Fibroblast of peridontal ligament (primary cell): Measurements from ENCODE around the gene ACADL.
A peak's percentile ranks its signal among the peaks of the same experiment; 100 is the strongest.

Experiments used
- DNase-seq: peaks from one replicate; pipeline ENCODE4 v3.0.0-alpha.2; 2010; ENCODE audit errors: extremely low read depth

ACADL gene

DNA sequence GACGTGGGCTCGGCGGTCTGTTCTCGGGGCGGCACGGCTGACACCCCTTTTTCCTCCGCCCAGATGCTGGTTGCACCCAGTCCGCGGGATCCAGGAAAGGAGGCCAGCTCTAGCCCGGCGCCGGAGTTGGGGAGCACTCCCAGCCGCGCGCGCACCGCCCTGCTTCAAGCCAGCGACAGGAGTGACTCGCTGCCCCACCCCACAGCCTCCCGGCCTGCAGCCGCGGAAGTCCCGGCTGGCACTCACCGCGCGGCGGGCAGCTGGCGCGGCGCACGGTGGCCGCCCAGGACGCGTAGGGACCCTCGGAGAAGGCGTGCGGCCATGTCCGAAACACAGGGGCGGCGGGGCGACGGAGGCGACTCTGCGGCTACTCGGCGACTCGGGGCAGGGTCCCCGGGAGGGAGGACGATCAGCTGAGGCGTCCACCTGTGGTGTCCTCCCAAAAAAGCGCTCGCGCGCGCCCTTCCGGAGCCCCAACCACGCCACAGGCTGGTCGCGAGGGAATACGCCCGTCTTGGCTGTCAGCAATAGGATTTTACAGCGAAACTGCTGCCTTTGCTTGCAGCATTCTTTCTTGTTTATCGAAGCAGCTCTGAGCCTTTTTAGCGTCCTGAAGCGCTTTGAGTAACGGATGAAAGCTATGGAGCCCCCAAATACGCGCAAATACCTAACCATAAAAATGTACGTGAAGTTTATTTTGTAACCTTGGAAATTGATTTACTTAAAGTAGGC, at the start of gene ACADL:
TSS of gene ACADL (minus strand) at position 507 of the 732 bp plus-strand sequence. CDS start at position 323, 184 bp downstream.
- DNase-seq = peak; percentile 28

DNA sequence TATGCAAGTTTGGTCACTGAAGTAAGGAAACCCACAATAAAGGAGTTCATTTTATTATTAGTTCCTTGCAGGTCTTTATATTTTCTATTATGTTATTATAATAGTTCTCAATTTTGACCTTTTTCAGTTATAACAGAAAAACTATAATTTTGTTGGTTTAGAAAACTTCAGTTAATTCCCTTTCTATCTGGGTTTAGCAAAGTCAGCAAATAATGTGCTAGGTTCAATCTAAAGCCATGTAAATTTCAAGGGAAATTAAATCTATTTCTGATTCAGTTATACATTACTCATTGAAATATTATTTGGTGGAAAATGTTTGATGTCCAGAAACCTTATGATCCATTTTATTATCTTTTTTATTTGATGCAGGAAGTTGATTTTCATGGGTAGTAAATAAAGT, 46.1 kb upstream of the ACADL start:
- DNase-seq = no peak

DNA sequence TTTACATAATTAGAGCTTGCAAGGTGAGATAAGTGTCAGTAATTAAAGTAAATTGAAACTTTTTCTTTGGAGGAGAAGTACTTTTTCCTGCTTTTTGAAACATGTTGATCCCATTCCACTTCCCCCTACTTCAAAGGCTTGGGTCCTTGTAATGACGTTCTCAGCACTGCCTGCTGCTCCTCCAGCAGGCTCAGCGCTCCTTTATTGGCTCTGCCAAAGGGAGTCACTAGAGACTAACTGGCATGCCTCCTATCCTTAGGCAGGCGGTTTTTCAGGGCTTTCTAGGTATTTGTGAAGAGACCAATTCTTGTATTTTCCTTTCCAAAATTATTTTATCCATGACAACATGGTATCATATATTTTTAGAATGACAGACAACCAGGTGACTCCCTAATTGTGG, 43.9 kb upstream of the ACADL start:
- no peak for DNase-seq

DNA sequence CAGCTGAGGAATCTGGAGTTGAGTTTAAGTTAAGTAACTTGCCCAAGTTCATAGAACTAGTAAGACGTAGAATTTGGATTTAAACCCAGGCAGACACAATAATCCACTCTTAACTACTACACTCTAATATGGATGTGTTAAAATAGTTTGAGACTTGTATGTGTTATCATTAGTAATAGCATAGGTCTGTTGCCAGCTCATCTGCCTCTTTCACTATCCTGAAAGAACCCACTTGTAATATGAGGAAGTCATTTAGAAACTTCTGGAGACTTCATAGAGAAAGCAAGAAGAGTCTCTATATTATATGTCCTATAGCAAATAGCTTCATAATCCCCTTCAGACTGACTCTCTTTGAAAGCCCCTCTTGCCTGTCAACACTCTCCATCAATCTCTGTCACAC, 43.0 kb upstream of the ACADL start:
- no peak for DNase-seq

DNA sequence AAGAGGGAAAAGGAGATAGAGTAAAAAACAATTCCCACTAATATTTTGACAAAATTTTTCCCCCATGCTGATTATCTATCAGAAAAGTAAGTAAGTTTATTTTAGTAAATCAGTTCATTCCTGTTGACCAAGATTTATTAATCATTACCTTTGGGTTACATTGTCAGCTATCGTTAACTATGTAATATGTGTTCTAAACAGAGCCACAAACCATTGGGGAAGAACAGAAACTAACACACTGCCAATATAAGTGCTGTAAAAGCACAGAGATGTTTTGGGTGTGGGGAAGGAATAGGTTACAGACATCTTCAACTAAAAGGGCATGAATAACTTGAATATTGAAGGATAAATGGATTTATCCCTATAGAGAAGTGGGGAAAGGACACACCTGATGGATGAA, 42.5 kb upstream of the ACADL start:
- DNase-seq = no peak

DNA sequence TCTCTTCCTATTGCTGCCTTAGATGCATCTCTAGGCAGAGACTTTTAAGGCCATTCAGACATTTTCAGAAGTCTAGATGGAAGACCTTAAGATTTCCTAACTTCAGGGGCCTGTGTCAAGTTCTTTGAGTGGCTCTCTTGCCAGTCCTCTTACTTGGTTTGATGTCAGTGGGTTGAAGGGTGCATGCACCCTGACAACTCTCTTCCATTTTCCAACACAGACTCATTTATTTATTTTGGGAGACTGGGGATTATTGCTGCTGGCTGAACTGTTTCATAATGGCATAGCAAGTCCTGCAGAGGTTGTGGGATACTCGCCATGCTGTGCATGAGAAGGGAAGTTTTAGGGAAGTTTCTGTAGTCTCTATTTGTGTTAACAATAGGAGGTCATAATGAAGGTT, 39.0 kb upstream of the ACADL start:
- no peak for DNase-seq

DNA sequence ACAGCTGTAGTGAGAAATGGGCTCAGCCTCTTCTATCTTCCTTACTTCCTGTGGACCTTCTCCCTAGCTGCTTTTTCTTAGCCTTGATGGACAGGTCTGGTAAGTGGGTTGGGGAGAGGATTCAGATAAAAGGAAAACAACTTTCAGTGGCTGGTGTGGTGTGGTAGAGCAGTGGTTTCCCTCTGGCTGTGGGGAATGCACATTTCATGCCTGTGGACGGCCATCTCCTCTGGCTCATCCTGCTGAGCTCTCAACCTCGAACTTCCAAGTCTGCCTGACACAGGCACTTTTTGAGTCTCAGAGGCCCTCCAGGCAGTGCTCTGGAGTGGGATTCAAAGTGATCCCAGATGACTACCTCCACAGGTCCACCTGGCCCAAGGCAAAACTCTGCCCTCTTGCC, 38.6 kb upstream of the ACADL start:
- DNase-seq = no peak

DNA sequence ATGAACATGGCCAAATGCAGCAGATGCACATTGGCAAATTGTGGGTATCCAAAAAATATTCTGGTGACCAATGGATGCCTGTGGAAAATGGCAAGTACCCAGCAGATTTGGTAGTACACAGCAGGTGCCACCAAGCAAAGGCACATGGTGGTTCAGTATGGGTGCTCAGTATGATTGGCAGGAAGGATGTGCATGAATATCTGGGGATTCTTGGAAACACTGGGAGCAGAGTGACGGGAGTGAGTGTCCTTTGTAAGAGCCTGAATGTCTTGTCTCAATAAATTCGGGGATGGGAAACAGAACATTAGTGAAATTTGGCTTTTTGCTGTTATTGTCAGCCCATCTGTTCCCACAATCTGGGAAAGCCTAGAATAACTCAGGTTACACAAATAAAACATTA, 36.8 kb upstream of the ACADL start:
- no peak for DNase-seq

DNA sequence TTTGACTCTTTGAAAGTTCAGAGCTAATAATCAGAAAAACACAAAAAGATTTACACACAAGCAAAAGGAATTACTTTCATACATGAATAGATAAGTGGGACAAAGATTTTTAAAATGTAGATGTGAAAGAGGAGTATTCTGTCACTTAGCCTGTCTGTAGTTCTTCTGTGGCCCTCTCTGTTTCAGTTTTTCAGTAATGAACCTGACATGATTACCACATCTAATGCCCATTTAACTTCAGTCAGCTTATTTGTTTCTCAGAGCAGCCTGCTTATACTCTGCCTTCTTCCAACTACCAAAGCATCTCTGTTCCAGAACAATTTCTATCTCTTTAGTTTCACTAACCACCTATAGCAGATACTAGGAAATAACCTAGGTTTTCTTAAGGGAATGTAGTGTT, 34.4 kb upstream of the ACADL start:
- DNase-seq = no peak

DNA sequence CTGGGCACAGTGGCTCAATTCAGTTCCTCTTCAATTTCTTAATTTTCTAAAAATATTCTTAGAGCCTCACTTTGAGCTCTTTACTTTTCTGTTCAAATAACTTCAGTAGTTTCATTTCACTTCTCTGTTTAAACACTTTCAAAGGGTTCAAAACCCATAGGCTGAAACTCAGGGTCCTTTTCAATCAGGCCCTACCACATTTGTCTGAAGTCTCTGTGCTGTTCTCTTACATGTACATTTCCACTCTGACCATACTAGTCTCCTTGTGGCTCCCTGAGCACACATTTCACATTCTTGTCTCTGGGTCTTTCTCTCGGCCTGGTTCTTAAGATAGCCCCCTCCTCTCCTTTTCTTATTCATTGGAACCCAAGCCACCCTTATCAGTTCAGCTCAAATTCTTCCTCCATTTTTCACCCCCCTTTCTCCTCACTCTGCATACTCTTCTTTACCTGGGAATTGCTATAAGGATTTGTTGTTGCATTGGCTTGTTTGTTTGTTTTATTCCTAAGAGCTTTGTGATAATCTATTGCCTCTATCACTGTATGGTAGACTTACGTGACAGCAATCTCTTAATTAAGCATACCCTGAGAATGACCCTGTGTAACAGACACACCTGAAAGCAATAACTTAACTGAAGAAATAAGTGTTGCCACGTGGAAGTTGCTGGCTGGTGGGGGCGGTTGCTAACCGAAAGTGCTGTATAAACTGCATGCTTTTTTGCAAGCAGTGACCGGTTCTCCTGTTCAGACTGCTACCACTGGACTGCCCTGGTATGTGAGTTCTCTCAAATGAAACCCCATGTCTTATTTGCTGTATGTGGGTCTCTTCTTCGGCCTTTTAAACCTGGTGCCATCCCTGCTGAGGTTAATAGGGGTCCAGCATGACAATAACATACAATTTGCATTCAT, 27.7 kb upstream of the ACADL start:
- DNase-seq = no peak

DNA sequence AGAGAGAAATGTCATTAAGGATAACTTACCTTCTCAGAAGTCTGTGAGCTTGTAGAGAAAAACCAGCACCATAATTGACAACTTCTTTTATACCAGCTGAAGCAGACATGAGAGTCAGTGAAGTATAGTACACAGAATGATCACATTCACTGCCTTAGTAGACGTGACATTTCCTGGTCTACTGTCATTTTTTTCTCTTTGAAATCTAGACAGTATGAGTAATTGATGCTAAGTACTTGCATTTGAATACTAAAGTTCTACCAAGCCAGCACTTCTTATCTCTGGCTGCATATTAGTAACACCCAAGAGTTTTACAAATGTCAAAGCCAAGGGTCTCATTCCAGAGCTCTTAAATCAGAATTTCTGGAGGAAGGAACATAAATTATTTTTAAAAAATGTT, 25.4 kb upstream of the ACADL start:
- DNase-seq = no peak

DNA sequence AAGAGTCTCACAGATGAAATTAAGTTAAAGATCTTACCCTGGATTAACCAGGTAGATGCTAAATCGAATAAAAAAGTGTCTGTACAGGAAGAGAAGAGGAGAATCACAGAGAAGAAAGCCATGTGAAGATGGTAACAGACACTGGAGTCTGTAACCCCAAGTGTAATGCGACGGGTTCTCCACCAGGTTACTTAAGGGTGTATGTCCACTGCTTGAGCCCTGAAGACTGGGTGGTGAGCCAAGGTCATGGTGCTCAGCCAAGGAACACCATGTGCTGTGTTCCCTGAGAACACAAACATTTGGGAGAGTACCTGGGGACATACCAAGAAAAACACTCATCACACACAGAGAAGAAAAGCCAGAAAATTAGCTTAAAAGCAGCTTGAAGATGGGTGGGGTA, 8.2 kb upstream of the ACADL start:
- no peak for DNase-seq

DNA sequence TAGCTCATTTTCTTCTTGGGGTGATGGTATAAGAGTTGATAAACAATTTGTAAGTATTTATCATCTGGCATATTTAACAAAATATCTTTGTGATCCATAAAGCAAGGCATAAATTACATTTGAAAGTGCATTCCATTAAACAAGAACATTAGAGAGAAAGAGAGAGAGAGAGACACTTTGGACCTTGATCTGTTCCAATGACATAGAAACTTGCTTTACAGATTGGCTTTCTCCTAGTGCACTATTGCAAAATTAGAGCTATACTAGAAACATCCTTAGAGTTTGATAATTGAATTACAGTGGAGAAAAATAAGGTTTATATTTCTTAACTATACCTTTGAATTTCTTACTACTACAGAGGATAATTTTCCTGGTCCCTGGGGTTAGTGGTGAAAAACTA, 5.7 kb upstream of the ACADL start:
- DNase-seq = no peak

DNA sequence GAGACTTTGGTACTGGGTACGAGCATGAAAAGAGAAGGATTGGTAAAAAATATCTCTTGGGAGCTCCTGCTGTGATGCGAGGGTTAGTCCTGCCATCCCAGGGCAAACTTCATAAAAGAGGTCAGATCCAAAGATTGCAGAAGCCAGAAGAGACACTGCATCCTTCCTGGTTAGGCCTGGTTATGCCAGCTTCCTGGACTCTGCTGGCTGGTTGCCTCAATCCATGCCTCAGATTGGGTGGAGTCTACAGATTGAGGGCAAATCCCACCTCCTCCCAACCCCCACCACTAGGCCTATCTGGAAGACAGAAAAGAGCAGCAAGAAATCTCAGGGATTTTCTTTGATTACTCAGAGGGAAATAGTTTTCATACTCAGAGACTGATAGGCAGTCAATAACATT, 5.3 kb upstream of the ACADL start:
- DNase-seq = no peak

DNA sequence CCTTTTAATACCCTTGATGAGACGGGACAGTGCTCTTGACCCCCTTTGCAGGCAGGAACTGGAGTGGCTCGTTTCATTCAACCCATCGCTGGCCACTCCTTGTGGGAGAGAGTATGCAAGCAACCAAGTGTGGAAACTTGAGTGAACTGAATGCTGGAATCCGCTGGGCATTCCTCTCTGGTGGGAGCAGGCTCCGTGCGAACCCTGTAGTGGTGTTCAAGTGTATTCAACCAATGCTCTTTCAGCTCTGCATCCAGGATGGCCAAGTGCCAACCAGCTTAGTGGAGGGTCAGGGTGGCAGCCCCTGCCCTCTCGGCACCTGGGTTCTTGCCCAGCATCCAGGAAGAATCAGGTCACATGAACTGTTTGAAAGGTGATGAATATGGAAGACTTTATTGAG, 3.3 kb upstream of the ACADL start:
- no peak for DNase-seq

DNA sequence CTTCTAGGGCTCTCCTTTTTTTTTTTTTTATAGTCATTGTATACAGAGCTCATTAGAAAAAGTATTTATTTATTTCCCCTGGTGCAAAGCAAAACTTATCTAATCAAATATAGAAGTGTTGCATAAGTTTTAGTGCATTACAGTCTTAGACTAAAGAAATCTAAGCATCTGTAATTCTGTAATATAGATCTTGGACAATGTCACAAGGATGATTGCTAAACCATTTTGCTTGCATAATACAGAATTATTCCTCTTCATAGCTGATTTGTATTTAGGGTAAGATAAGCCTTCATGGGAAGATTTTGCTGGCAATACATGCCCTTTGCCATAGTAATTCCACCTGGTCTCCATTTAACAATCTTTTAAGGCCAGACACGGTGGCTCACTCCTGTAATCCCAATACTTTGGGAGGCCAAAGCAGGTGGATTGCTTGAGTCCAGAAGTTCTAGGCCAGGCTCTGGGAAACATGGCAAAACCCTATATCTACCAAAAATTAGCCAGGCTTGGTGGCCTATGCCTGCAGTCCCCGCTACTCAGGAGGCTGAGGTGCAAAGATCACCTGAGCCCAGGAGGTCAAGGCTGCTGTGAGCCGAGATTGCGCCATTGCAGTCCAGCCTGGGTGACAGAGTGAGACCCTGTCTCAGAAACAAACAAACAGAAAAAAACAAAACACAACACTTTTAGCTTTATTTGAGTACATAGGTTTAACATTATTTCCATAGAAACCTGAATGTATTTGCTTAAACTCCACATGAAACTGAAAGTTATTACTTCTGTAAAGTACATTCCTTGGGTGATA, 2.2 kb upstream of the ACADL start:
- DNase-seq = no peak

DNA sequence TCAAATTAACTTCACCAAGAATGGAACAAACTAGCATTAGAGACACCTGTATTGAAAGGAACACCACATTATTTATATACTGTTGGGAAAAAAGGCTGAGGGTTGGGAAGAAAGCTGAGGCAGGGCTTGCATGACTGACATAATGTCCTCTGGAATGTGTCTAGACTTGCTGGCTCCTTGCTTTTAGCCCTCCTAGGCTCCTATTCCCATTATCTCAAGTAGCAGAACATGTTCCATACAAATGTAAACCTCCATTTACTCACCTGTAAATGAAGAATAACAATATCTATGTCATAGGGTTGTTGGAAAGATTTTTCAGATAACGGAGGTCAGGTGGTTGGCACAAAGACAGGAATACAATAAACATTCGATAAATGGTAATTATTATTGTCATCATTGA, 976 bp upstream of the ACADL start:
- DNase-seq = no peak

DNA sequence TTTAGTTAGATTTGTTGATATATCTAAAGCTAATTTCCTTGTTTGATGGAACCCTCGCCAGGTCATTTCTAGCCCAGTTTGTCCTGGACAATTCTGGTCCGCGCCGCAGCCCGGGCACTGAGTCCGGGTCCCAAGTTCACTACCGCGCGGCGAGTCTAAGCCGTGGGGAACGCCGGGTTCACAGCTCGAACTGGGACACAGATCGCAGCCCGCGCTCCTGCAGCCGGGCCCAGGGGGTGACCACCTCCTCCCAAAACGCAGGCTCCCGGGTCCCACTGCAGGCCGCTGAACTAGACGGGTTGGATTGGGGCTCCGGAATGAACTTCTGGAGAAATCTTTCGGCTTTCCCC, 681 bp downstream of the ACADL start:
- DNase-seq = no peak

DNA sequence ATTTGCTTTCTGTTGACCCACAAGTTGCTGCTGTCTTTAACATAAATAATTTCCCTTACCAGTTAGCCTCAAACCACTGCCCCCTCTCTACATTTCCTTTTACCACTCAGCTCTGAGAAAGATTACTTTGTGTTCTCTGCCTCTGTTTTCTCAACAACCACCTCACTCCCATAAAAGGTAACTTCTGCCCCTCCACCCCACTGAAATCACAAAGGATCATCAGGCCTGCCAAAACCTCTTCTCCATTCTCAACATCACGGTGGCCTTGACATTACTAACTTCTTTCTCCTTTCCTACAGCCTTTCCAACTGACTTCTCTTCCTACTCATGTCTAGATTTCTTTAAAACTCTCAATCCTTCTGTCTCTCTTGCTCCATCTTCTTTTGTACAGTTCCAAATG, 10.1 kb downstream of the ACADL start:
- DNase-seq = no peak

DNA sequence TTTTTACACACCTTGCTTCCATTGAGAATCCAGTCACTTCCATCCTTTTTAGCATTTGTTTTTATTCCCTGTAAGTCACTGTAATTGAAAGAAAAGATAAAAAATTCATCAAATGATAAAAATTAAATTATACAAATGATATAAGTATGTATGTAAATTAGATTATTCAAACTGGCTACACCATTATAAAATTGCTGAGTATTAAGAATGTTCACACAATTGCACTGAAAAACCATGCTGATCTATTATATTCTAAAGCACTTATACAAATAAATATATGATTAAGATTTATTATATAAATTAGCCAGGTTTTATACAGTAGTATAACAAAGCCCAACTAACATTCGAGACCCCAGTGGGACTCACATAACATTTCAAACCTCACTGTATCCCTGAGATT, 15.1 kb downstream of the ACADL start:
- DNase-seq = no peak

DNA sequence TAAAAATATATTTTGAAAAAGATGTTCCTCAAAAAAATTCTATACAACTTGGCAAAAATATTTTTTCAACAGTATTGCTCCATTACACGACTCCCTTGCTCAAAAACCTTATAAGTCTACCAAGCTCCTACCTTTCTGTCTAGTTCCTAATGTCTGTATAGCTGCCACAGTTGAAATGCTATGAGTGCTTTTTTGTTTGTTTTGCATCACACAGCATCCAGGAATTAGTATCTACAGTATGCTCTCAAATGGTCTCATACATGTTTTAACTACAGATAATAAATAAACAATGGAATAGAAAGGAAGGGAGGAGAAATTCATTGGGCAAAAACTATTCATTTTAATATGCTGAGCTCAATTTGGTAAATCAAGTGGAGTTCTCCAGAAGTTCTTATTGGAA, 17.3 kb downstream of the ACADL start:
- DNase-seq = no peak

DNA sequence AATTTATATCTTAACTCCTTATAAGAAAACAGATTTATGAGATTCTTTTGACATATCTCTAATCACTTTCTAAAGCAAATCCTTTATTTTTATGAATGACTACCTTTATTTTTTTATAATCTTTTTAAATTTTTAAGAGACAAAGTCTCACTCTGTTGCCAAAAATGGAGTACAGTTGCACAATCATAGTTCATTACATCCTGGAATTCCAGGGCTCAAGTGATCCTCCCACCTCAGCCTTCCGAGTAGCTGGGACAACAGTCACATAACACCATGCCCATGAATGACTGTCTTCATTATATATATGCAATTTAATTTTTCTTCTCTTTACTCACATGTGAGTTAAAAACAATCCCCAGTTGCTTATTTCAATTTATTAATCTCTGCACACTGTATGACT, 21.7 kb downstream of the ACADL start:
- no peak for DNase-seq

DNA sequence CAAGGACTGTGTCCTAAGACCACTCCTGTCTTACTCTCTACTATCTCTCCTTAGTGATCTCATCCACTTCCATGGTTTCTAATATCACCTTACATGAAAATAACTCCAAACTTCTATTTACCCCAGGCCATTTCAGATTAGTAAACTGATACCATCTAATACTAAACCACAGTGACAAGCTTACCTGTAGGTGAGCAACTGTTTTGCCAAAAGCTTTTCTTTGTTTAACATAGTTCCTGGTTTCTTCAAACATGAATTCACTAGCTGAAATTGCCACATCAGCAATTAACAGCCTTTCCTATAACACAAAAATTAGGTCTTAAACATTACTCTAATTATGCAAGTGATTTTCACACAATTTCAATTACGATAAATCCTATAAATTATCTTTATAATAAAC, 22.1 kb downstream of the ACADL start:
- no peak for DNase-seq
